ENCODE measurements around the gene ARNT2. TPM values are rescaled to one million over a fixed set of nuclear protein-coding genes. Genes with fewer than 3 reads are reported as not detected.

ARNT2 gene
- total RNA-seq, 1 experiment from 2014 or later, result 7.0 TPM

DNA sequence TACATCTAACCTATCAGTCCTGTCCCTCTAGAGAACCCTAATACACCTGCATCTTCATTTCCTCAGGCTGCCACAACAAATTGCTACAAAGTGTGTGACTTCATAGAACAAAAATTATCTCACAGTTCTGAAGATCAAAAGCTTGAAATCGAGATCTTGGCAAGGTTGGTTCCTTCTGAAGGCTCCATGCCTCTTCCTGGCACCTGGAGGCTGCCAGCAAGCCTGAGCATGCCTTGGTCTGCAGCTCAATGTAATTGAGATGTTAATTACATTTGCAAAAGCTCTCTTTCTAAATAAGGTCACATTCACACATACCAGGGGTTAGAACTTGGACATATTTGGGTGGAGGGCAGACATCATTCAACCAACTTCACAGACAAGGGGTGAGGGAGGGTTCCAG, 204.5 kb downstream of the ARNT2 start:
- ChIA-PET CTCF (no interaction called here), POLR2A (no interaction called here)
- TF ChIP-seq, protein P1, sequence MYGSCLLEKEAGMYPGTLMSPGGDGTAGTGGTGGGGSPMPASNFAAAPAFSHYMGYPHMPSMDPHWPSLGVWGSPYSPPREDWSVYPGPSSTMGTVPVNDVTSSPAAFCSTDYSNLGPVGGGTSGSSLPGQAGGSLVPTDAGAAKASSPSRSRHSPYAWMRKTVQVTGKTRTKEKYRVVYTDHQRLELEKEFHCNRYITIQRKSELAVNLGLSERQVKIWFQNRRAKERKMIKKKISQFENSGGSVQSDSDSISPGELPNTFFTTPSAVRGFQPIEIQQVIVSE (CRISPR knock-in tag; IDR thresholded peaks at IDR 0.05; ENCODE audit: borderline replicate concordance), result no peak
- TF ChIP-seq IRF1 (CRISPR knock-in tag; IDR thresholded peaks at IDR 0.05), result no peak
- TF ChIP-seq E2F5 (CRISPR knock-in tag; IDR thresholded peaks at IDR 0.05), result no peak
- TF ChIP-seq CBFB (CRISPR knock-in tag; IDR thresholded peaks at IDR 0.05; ENCODE audit: low read depth), result no peak
- TF ChIP-seq, protein P2, sequence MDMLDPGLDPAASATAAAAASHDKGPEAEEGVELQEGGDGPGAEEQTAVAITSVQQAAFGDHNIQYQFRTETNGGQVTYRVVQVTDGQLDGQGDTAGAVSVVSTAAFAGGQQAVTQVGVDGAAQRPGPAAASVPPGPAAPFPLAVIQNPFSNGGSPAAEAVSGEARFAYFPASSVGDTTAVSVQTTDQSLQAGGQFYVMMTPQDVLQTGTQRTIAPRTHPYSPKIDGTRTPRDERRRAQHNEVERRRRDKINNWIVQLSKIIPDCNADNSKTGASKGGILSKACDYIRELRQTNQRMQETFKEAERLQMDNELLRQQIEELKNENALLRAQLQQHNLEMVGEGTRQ (CRISPR knock-in tag; IDR thresholded peaks at IDR 0.05), result no peak
- no peak for TF ChIP-seq NR2C2 (CRISPR knock-in tag; IDR thresholded peaks at IDR 0.05)
- TF ChIP-seq, protein P3, sequence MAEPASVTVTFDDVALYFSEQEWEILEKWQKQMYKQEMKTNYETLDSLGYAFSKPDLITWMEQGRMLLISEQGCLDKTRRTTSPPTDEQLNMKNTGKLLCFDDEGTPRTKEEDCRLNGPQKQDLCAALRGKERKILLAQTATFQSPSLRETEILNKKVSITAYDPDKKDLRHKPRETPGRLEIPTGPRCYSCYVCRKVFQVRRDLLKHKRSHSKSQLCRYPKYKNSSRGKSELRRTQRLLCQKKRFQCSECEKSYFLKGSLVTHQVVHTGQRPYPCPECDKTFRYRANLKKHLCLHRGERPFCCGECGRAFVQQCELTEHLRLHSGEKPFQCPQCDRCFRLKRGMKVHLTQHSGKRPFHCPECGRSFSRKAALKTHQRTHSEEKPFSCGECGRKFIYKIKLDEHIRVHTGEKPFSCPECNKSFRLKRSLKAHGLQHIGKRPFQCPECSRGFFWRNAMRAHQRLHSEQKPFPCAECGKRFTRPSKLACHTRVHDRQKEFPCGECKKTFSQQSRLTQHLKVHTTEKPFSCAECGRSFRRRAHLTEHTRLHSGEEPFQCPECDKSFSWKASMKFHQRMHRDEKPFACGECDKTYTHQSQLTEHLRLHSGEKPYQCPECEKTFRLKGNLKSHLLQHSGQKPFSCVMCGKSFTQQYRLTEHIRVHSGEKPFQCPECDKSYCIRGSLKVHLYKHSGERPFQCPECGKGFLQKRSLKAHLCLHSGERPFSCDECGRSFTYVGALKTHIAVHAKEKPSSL (CRISPR knock-in tag; conservative IDR thresholded peaks at IDR 0.05), result no peak
- TF ChIP-seq, protein P4, sequence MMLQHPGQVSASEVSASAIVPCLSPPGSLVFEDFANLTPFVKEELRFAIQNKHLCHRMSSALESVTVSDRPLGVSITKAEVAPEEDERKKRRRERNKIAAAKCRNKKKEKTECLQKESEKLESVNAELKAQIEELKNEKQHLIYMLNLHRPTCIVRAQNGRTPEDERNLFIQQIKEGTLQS (CRISPR knock-in tag; conservative IDR thresholded peaks at IDR 0.05), result no peak
- no peak for TF ChIP-seq ZNF219 (CRISPR knock-in tag; IDR thresholded peaks at IDR 0.05; ENCODE audit: borderline replicate concordance)
- no peak for TF ChIP-seq FOXJ3 (CRISPR knock-in tag; IDR thresholded peaks at IDR 0.05; ENCODE audit: borderline replicate concordance)
- TF ChIP-seq ZNF512 (CRISPR knock-in tag; IDR thresholded peaks at IDR 0.05; ENCODE audit: borderline replicate concordance), result no peak
- TF ChIP-seq ZNF232 (CRISPR knock-in tag; IDR thresholded peaks at IDR 0.05), result no peak
- TF ChIP-seq RORB (CRISPR knock-in tag; IDR thresholded peaks at IDR 0.05), result no peak
- TF ChIP-seq, protein P5, sequence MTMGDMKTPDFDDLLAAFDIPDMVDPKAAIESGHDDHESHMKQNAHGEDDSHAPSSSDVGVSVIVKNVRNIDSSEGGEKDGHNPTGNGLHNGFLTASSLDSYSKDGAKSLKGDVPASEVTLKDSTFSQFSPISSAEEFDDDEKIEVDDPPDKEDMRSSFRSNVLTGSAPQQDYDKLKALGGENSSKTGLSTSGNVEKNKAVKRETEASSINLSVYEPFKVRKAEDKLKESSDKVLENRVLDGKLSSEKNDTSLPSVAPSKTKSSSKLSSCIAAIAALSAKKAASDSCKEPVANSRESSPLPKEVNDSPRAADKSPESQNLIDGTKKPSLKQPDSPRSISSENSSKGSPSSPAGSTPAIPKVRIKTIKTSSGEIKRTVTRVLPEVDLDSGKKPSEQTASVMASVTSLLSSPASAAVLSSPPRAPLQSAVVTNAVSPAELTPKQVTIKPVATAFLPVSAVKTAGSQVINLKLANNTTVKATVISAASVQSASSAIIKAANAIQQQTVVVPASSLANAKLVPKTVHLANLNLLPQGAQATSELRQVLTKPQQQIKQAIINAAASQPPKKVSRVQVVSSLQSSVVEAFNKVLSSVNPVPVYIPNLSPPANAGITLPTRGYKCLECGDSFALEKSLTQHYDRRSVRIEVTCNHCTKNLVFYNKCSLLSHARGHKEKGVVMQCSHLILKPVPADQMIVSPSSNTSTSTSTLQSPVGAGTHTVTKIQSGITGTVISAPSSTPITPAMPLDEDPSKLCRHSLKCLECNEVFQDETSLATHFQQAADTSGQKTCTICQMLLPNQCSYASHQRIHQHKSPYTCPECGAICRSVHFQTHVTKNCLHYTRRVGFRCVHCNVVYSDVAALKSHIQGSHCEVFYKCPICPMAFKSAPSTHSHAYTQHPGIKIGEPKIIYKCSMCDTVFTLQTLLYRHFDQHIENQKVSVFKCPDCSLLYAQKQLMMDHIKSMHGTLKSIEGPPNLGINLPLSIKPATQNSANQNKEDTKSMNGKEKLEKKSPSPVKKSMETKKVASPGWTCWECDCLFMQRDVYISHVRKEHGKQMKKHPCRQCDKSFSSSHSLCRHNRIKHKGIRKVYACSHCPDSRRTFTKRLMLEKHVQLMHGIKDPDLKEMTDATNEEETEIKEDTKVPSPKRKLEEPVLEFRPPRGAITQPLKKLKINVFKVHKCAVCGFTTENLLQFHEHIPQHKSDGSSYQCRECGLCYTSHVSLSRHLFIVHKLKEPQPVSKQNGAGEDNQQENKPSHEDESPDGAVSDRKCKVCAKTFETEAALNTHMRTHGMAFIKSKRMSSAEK (CRISPR knock-in tag; IDR thresholded peaks at IDR 0.05; ENCODE audit: borderline replicate concordance), result no peak
- TF ChIP-seq ZBTB21 (CRISPR knock-in tag; IDR thresholded peaks at IDR 0.05; ENCODE audit: borderline replicate concordance), result no peak
- TF ChIP-seq GRHL2 (CRISPR knock-in tag; IDR thresholded peaks at IDR 0.05; ENCODE audit: insufficient replicate concordance, severe bottlenecking), result no peak
- no peak for TF ChIP-seq ESRRA (CRISPR knock-in tag; IDR thresholded peaks at IDR 0.05; ENCODE audit: borderline replicate concordance)
- no peak for DNase-seq (ENCODE audit: low spot score)
- Mint-ChIP-seq H3K27ac (no peak overlapping the region), H3K27me3 (ENCODE audit: low read depth) (no peaks in the 10 kb centered on the region; the same call in 1 of the 2 replicates), H3K4me3 (no peak overlapping the region), H3K36me3 (no peaks in the 10 kb centered on the region), H3K9me3 (peaks cover 4% of the 10 kb centered on the region; the same call in 1 of the 2 replicates), H3K4me1 (peaks cover 31% of the 10 kb centered on the region)
- ATAC-seq, result no peak
